ENCODE measurements around the gene ZNF317.

ZNF317 gene

GRCh38 chr19:9140159-9140874 is at the start of gene ZNF317:
ZNF317 (plus strand) TSS chr19:9140397; CDS start chr19:9156017, 15,620 bp downstream.
- DNase-seq, result peak; percentile 96

GRCh38 chr19:9107375-9107774 is 32.8 kb upstream of the ZNF317 start, which contains the start of gene OR7G2:
OR7G2 (minus strand) TSS chr19:9107475; CDS start chr19:9103243, 4,232 bp downstream.
- no peak for DNase-seq

- DNase-seq, result no peak
Measured at GRCh38 chr19:9109959-9110358, 30.2 kb upstream of the ZNF317 start.

GRCh38 chr19:9115307-9115813 is 24.8 kb upstream of the ZNF317 start, which contains the start of gene OR7G1:
OR7G1 (minus strand) TSS chr19:9115763; CDS start chr19:9115763, 0 bp downstream.
- no peak for DNase-seq

- DNase-seq, result no peak
Measured at GRCh38 chr19:9116547-9116946, 23.6 kb upstream of the ZNF317 start.

GRCh38 chr19:9126900-9127405 is 13.2 kb upstream of the ZNF317 start, which contains the start of gene OR7G3:
OR7G3 (minus strand) TSS chr19:9126950; CDS start chr19:9126950, 0 bp downstream.
- DNase-seq, result no peak

- DNase-seq, result no peak
Measured at GRCh38 chr19:9128171-9128570, 12.0 kb upstream of the ZNF317 start.

- no peak for DNase-seq
Measured at GRCh38 chr19:9130965-9131364, 9.2 kb upstream of the ZNF317 start.

GRCh38 chr19:9132422-9132821 is 7.8 kb upstream of the ZNF317 start:
- DNase-seq, result no peak

- DNase-seq, result no peak
Measured at GRCh38 chr19:9139609-9140158, 513 bp upstream of the ZNF317 start.

GRCh38 chr19:9144920-9145319 is 4.7 kb downstream of the ZNF317 start:
- no peak for DNase-seq

GRCh38 chr19:9146882-9147281 is 6.7 kb downstream of the ZNF317 start:
- no peak for DNase-seq

GRCh38 chr19:9148697-9149096 is 8.5 kb downstream of the ZNF317 start:
- DNase-seq, result no peak

GRCh38 chr19:9149997-9150396 is 9.8 kb downstream of the ZNF317 start:
- no peak for DNase-seq

GRCh38 chr19:9150650-9151049 is 10.5 kb downstream of the ZNF317 start:
- DNase-seq, result no peak

- no peak for DNase-seq
Measured at GRCh38 chr19:9151367-9151766, 11.2 kb downstream of the ZNF317 start.

- DNase-seq, result no peak
Measured at GRCh38 chr19:9155591-9155990, 15.4 kb downstream of the ZNF317 start.

- no peak for DNase-seq
Measured at GRCh38 chr19:9156304-9156703, 16.1 kb downstream of the ZNF317 start.

- no peak for DNase-seq
Measured at GRCh38 chr19:9159891-9160290, 19.7 kb downstream of the ZNF317 start.

- DNase-seq, result no peak
Measured at GRCh38 chr19:9161427-9161826, 21.2 kb downstream of the ZNF317 start.

GRCh38 chr19:9165261-9165660 is 25.1 kb downstream of the ZNF317 start:
- DNase-seq, result no peak

- DNase-seq, result no peak
Measured at GRCh38 chr19:9166846-9167245, 26.6 kb downstream of the ZNF317 start.

- DNase-seq, result no peak
Measured at GRCh38 chr19:9171393-9171991, 31.3 kb downstream of the ZNF317 start.

- DNase-seq, result no peak
Measured at GRCh38 chr19:9175326-9175725, 35.1 kb downstream of the ZNF317 start.
